GM10266 (cell line): ENCODE measurements around the gene CNGA3.

Experiments
- DNase-seq: peaks from one replicate; pipeline ENCODE4 v3.0.0; 2012; ENCODE audit errors: extremely low spot score
- CTCF ChIP-seq: IDR thresholded peaks from 2 replicates; pipeline ENCODE4 v1.5.1; 2012; ENCODE audit warnings: mild to moderate bottlenecking, low read depth; ENCODE audit not compliant: control insufficient read depth, insufficient read depth; ENCODE audit errors: missing control alignments

CNGA3 gene

GRCh38 chr2:98372121-98372520, 25.9 kb downstream of the CNGA3 start:
- no peak for TF ChIP-seq CTCF
- no peak for DNase-seq

GRCh38 chr2:98372579-98372978, 26.3 kb downstream of the CNGA3 start:
- TF ChIP-seq CTCF = no peak
- DNase-seq = no peak

GRCh38 chr2:98374286-98374685, 28.0 kb downstream of the CNGA3 start:
- no peak for DNase-seq
- no peak for TF ChIP-seq CTCF

GRCh38 chr2:98374958-98375570, 28.8 kb downstream of the CNGA3 start:
- TF ChIP-seq CTCF = no peak
- DNase-seq = no peak

GRCh38 chr2:98376301-98376910, 30.1 kb downstream of the CNGA3 start:
- no peak for DNase-seq

GRCh38 chr2:98376996-98377395, 30.7 kb downstream of the CNGA3 start:
- no peak for TF ChIP-seq CTCF
- DNase-seq = no peak

More at GRCh38 chr2:98376301-98376910, 30.1 kb downstream of the CNGA3 start:
- no peak for TF ChIP-seq CTCF

GRCh38 chr2:98377544-98377943, 31.3 kb downstream of the CNGA3 start:
- no peak for TF ChIP-seq CTCF
- no peak for DNase-seq
